ENCODE results near the gene RTCB. TPM values are rescaled to one million over a fixed set of nuclear protein-coding genes. Genes with fewer than 3 reads are reported as not detected.

RTCB gene
- total RNA-seq, 1 donor, result 111 TPM

GRCh38 chr22:32423664-32424063, 11.6 kb upstream of the RTCB start:
- DNase-seq (ENCODE audit: low read depth), result no peak
- no peak for TF ChIP-seq CTCF (IDR thresholded peaks at IDR 0.05; ENCODE audit: insufficient read depth, low read depth, low read length)
- no peak overlapping the region for H3K4me3 ChIP-seq (ENCODE audit: low read depth, low read length)

- no peak overlapping the region for H3K4me3 ChIP-seq (ENCODE audit: low read depth, low read length)
- TF ChIP-seq CTCF (IDR thresholded peaks at IDR 0.05; ENCODE audit: insufficient read depth, low read depth, low read length), result no peak
Measured at GRCh38 chr22:32422062-32422461, 10.0 kb upstream of the RTCB start.

DNA sequence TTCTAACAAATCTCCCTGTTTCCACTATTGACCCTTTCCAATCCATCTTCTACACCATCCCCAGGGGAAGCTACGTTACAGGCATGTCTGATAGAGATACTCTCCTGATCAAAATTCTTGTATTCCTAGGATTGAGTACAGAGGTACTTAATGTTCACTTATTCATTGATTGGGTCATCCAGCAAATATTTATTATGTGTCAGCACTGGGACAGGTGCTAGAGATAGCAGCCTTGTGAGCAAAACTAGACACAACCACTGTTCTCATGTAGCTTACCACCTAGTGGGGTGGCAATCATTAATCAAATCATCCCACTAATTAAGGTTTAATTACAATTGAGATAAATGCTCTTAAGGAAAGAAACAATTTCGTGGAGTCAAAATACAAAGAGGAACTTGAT, 9.4 kb upstream of the RTCB start:
- DNase-seq (ENCODE audit: low read depth), result no peak
- no peak for TF ChIP-seq CTCF (IDR thresholded peaks at IDR 0.05; ENCODE audit: insufficient read depth, low read depth, low read length)
- no peak overlapping the region for H3K4me3 ChIP-seq (ENCODE audit: low read depth, low read length)

More at GRCh38 chr22:32422062-32422461, 10.0 kb upstream of the RTCB start:
- DNase-seq (ENCODE audit: low read depth), result no peak

GRCh38 chr22:32417906-32418305, 5.9 kb upstream of the RTCB start:
- TF ChIP-seq CTCF (IDR thresholded peaks at IDR 0.05; ENCODE audit: insufficient read depth, low read depth, low read length), result no peak
- no peak overlapping the region for H3K4me3 ChIP-seq (ENCODE audit: low read depth, low read length)
- no peak for DNase-seq (ENCODE audit: low read depth)

DNA sequence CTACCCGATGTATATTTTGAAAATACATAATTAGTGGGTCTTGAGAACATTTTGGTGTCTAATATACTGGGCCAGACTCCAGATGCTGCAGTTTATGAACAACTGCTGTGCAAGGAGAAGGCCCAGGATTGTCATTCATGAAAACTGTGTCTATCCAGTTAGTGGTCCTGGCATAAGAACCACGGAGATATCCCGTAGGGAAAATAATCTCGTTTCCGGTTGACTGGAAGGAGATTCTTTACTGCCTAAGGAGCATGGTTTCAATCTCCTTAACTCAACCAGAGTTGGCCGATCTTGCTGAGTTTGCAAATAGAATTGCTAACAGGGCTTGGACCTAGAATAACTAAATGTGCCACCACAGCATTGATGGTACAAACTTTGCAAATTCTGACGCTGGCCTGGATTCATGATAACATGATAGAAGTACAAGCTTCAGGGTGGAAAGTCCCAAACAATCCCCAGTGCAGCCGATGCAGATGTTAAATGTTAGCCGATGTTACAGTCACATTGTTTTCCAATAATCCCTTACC, 4.6 kb upstream of the RTCB start:
- H3K4me3 ChIP-seq (ENCODE audit: low read depth, low read length), result no peak overlapping the region
- DNase-seq (ENCODE audit: low read depth), result no peak

DNA sequence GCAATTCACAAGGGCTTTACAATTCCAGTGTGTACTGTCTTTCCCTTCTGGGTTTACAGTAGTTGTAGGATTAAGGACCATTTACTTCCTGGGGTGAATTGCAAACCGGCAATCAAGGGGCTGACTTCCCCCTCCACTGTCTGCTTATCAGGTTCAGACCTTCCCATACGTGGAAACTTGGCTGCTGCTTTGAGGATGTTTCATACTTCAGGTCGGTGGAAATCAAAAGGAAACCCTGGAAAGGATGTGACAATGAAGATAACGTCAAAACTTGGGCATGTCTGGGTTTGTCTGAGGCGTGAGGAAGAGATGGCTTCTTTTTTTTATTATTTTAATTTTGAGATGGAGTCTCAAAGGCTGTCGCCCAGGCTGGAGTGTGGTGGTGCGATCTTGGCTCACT, 2.1 kb upstream of the RTCB start:
- no peak for DNase-seq (ENCODE audit: low read depth)
- no peak overlapping the region for H3K4me3 ChIP-seq (ENCODE audit: low read depth, low read length)
- TF ChIP-seq CTCF (IDR thresholded peaks at IDR 0.05; ENCODE audit: insufficient read depth, low read depth, low read length), result no peak

More for the DNA sequence above, 4.6 kb upstream of the RTCB start:
- TF ChIP-seq CTCF (IDR thresholded peaks at IDR 0.05; ENCODE audit: insufficient read depth, low read depth, low read length), result no peak

- DNase-seq (ENCODE audit: low read depth), result peak; percentile 35
- peak; percentile 46 for TF ChIP-seq CTCF (IDR thresholded peaks at IDR 0.05; ENCODE audit: insufficient read depth, low read depth, low read length)
- H3K4me3 ChIP-seq (ENCODE audit: low read depth, low read length), result no peak overlapping the region
Measured at GRCh38 chr22:32413719-32414118, 1.7 kb upstream of the RTCB start.
